ENCODE measurements around the gene TSPAN13.
A peak's percentile ranks its signal among the peaks of the same experiment; 100 is the strongest.

The TSPAN13 gene

DNA sequence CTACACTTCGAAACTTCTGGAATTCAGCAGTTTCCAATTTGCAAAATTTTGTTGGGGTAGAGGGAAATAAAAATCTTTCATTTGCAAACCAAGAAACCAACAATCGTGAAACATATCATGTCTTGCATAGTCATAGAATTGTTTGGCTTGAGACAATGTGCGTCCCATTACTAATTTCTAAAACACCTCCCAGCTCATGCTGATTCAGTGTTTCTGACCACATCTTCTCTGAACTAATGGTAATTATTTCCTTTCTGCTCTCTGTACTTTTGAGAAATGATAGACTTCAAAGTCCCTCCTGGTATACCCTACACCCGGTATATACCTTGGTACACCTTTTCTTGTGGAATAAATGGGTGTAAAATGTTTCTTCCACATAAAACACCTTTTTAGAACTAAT, 41.8 kb upstream of the TSPAN13 start:
- no peak overlapping the region for H2AFZ ChIP-seq (ENCODE audit: low read depth, low read length)
- H3K27ac ChIP-seq (ENCODE audit: low read length) = peak overlapping the region; percentile 27; the same call in 1 of the 2 replicates
- H3K4me1 ChIP-seq (ENCODE audit: low read length) = peaks cover 23% of the 10 kb centered on the region
- H3K27me3 ChIP-seq (ENCODE audit: low read depth, low read length) = no peaks in the 10 kb centered on the region
- no peaks in the 10 kb centered on the region for H4K20me1 ChIP-seq (ENCODE audit: insufficient read depth, low read length)
- H3K36me3 ChIP-seq (replicated peaks; ENCODE audit: low read depth, low read length) = no peaks in the 10 kb centered on the region
- H3K9me3 ChIP-seq (ENCODE audit: insufficient read depth, low read length) = no peaks in the 10 kb centered on the region
- peak overlapping the region; percentile 29 for H3K4me3 ChIP-seq (ENCODE audit: low read length)
- no peak for TF ChIP-seq EZH2phosphoT487 (IDR thresholded peaks at IDR 0.05; ENCODE audit: low read depth)
- TF ChIP-seq, protein P1, sequence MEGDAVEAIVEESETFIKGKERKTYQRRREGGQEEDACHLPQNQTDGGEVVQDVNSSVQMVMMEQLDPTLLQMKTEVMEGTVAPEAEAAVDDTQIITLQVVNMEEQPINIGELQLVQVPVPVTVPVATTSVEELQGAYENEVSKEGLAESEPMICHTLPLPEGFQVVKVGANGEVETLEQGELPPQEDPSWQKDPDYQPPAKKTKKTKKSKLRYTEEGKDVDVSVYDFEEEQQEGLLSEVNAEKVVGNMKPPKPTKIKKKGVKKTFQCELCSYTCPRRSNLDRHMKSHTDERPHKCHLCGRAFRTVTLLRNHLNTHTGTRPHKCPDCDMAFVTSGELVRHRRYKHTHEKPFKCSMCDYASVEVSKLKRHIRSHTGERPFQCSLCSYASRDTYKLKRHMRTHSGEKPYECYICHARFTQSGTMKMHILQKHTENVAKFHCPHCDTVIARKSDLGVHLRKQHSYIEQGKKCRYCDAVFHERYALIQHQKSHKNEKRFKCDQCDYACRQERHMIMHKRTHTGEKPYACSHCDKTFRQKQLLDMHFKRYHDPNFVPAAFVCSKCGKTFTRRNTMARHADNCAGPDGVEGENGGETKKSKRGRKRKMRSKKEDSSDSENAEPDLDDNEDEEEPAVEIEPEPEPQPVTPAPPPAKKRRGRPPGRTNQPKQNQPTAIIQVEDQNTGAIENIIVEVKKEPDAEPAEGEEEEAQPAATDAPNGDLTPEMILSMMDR (IDR thresholded peaks at IDR 0.05; ENCODE audit: low read depth, low read length) = no peak
- H3K9ac ChIP-seq (ENCODE audit: low read length) = no peak overlapping the region
- H3K4me2 ChIP-seq (ENCODE audit: low read length) = peak overlapping the region; percentile 59
- no peaks in the 10 kb centered on the region for H3K79me2 ChIP-seq (ENCODE audit: low read length)

DNA sequence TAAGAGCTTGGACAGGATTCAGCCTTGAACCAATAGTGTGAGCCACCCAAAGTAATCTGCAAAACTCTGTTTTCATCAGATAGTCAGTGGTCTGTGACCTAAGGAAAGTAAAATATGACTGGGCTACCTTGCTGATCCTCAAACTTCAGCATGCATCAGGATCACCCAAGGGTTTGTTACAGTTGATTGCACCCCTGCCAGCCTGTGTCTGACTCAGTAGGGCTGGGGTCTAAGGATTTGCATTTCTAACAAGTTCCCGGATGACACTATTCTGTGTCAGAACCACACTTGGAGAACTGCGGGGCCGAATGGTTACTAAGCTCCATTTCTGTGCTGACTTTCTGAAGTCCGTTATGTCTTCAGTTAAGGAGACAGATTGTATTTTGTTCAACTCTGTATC, 40.6 kb upstream of the TSPAN13 start:
- TF ChIP-seq, protein P1 (IDR thresholded peaks at IDR 0.05; ENCODE audit: low read depth, low read length) = no peak
- TF ChIP-seq EZH2phosphoT487 (IDR thresholded peaks at IDR 0.05; ENCODE audit: low read depth) = no peak

DNA sequence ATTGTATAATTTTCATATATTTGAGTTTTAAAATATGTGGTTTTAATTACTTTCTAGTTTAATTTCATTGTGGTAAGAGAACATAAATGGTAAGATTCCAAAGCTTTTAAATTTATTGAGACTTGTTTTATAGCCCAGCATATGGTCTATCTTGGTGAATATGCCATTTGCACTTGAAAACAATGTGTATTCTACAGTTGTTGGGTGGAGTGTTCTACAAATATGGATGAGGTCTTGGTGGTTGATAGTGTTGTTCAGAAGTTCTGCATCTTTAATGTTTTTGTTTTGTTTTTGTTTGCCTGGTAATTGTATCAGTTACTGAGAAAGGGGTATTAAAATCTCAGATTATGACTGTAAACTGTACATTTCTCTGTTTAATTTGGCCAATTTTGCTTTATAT, 37.6 kb upstream of the TSPAN13 start:
- Histone ChIP-seq H3K9ac (ENCODE audit: low read length) (no peak overlapping the region), H3K79me2 (ENCODE audit: low read length) (no peaks in the 10 kb centered on the region), H3K4me2 (ENCODE audit: low read length) (no peak overlapping the region), H3K36me3 (replicated peaks; ENCODE audit: low read depth, low read length) (no peaks in the 10 kb centered on the region), H3K27me3 (ENCODE audit: low read depth, low read length) (no peaks in the 10 kb centered on the region), H4K20me1 (ENCODE audit: insufficient read depth, low read length) (no peaks in the 10 kb centered on the region), H3K9me3 (ENCODE audit: insufficient read depth, low read length) (no peaks in the 10 kb centered on the region), H3K27ac (ENCODE audit: low read length) (no peak overlapping the region), H2AFZ (ENCODE audit: low read depth, low read length) (no peak overlapping the region), H3K4me1 (ENCODE audit: low read length) (peaks cover 23% of the 10 kb centered on the region), H3K4me3 (ENCODE audit: low read length) (no peak overlapping the region)
- TF ChIP-seq, protein P1 (IDR thresholded peaks at IDR 0.05; ENCODE audit: low read depth, low read length) = no peak
- TF ChIP-seq EZH2phosphoT487 (IDR thresholded peaks at IDR 0.05; ENCODE audit: low read depth) = no peak

More for the DNA sequence above, 40.6 kb upstream of the TSPAN13 start:
- Histone ChIP-seq H3K27ac (ENCODE audit: low read length) (peak overlapping the region; percentile 29), H3K36me3 (replicated peaks; ENCODE audit: low read depth, low read length) (no peaks in the 10 kb centered on the region), H3K27me3 (ENCODE audit: low read depth, low read length) (no peaks in the 10 kb centered on the region), H3K9me3 (ENCODE audit: insufficient read depth, low read length) (no peaks in the 10 kb centered on the region), H3K4me2 (ENCODE audit: low read length) (peak overlapping the region; percentile 59), H3K9ac (ENCODE audit: low read length) (no peak overlapping the region), H4K20me1 (ENCODE audit: insufficient read depth, low read length) (no peaks in the 10 kb centered on the region), H3K4me1 (ENCODE audit: low read length) (peaks cover 23% of the 10 kb centered on the region), H2AFZ (ENCODE audit: low read depth, low read length) (no peak overlapping the region), H3K79me2 (ENCODE audit: low read length) (no peaks in the 10 kb centered on the region), H3K4me3 (ENCODE audit: low read length) (no peak overlapping the region)

DNA sequence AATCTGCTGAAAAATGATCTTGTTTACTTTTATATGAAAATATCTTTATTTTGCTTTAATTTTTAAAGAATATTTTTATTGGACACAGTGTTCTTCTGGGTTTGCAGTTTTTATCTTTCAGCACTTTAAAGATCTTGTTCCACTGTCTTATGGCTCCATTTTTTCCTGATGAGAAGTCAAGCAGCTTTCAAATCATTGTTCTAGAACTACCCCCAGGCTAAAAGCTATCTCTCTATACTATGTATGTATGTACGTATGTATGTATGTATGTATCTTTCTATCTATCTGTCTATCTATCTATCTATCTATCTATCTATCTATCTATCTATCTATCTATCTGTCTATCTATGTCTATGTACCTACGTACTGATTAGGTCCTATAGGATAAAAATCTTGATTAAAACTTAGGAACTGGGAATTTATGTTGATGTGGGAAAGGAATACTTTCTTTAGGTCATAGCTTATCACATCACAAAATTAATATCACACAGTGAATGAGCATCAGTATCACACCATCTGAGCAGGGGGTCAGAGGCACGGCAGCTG, 35.4 kb upstream of the TSPAN13 start:
- no peak for TF ChIP-seq EZH2phosphoT487 (IDR thresholded peaks at IDR 0.05; ENCODE audit: low read depth)
- TF ChIP-seq, protein P1 (IDR thresholded peaks at IDR 0.05; ENCODE audit: low read depth, low read length) = no peak

More for the DNA sequence above, 35.4 kb upstream of the TSPAN13 start:
- no peak overlapping the region for H3K27ac ChIP-seq (ENCODE audit: low read length)
- H3K27me3 ChIP-seq (ENCODE audit: low read depth, low read length) = no peaks in the 10 kb centered on the region
- H3K4me2 ChIP-seq (ENCODE audit: low read length) = no peak overlapping the region
- H3K9ac ChIP-seq (ENCODE audit: low read length) = no peak overlapping the region
- H3K79me2 ChIP-seq (ENCODE audit: low read length) = no peaks in the 10 kb centered on the region
- no peak overlapping the region for H3K4me3 ChIP-seq (ENCODE audit: low read length)
- H3K4me1 ChIP-seq (ENCODE audit: low read length) = peaks cover 2% of the 10 kb centered on the region
- no peaks in the 10 kb centered on the region for H3K36me3 ChIP-seq (replicated peaks; ENCODE audit: low read depth, low read length)
- H4K20me1 ChIP-seq (ENCODE audit: insufficient read depth, low read length) = no peaks in the 10 kb centered on the region
- no peak overlapping the region for H2AFZ ChIP-seq (ENCODE audit: low read depth, low read length)
- H3K9me3 ChIP-seq (ENCODE audit: insufficient read depth, low read length) = no peaks in the 10 kb centered on the region

All from OCI-LY3 (cell line).